K562 (cell line): ENCODE results near the gene NOS1. TPM values are rescaled to one million over a fixed set of nuclear protein-coding genes. Genes with fewer than 3 reads are reported as not detected.
A peak's percentile ranks its signal among the peaks of the same experiment; 100 is the strongest.

ENCODE experiments used
- ATAC-seq: fragments of 200-7000 bp; cut with Tn5 transposase; 3 replicates; pipeline ENCODE4 v1.9.1; 2020; ENCODE audit warnings: moderate library complexity
- BruUV-seq: library from RNA; stranded (reverse); fragments of 400-500 nt; replicated peaks from 2 replicates; lab custom pipeline; 2021; lab: Mats Ljungman, UMichigan
- CTCF ChIA-PET: fragments of 300-600 bp; formaldehyde crosslinking; extraction: SDS; loops from one replicate; lab custom pipeline; 2021; ENCODE audit warnings: low intra/inter-chr PET ratio; lab: Yijun Ruan, JAX
- POLR2A ChIA-PET: fragments of 300-600, 350-650 bp; sonication (Branson Sonifier 250); formaldehyde crosslinking; extraction: SDS; loops from one replicate; lab custom pipeline; 2021; ENCODE audit warnings: antibody characterized with exemption, inconsistent platforms; lab: Yijun Ruan, JAX
- DNase-seq, 4 experiments: peaks; one replicate each; pipeline versions ENCODE4 v3.0.0 to v3.0.0-alpha.2; 2011 to 2018; ENCODE audit warnings: low spot score in 3 of 4, mixed read lengths in 3 of 4; ENCODE audit errors: extremely low read depth in 1 of 4
- FAIRE-seq: peaks from 2 replicates; lab custom pipeline; 2011; peaks lifted over from hg19 to GRCh38; lab: Jason Lieb, UNC
- H2AFZ ChIP-seq: 2 replicates; pipeline ENCODE4 v1.6.0; 2011; ENCODE audit warnings: low read depth, low read length, control low read depth, inconsistent platforms
- H3K27ac ChIP-seq: fragments of 200-600 bp; 3 replicates; pipeline ENCODE4 v1.8.0; 2011; ENCODE audit warnings: low read depth, mild to moderate bottlenecking, control low read depth, inconsistent platforms, low read length, moderate library complexity, mixed read lengths; ENCODE audit errors: extremely low read depth
- H3K27me3 ChIP-seq, 2 experiments: fragments of 300-600 bp in 1 of 2; 2 replicates in 1 of 2; 3 replicates in 1 of 2; pipeline versions ENCODE4 v1.6.0 to v1.8.0; 2011; ENCODE audit warnings: inconsistent platforms in 2 of 2, low read length in 2 of 2, mild to moderate bottlenecking in 1 of 2, mixed read lengths in 1 of 2, moderate library complexity in 1 of 2; ENCODE audit not compliant: control insufficient read depth in 2 of 2, insufficient read depth in 2 of 2
- H3K36me3 ChIP-seq: fragments of 300-600 bp; 3 replicates; pipeline ENCODE4 v1.8.0; 2011; ENCODE audit warnings: mild to moderate bottlenecking, low read length, inconsistent platforms; ENCODE audit not compliant: control insufficient read depth, insufficient read depth
- H3K4me1 ChIP-seq, 2 experiments: fragments of 200-600 bp in 1 of 2; replicated peaks in 1 of 2; 2 replicates in 1 of 2; 3 replicates in 1 of 2; pipeline versions ENCODE4 v1.5.1 to v1.8.0; 2011; ENCODE audit warnings: inconsistent platforms in 2 of 2, low read length in 2 of 2, mild to moderate bottlenecking in 1 of 2, mixed read lengths in 1 of 2, moderate library complexity in 1 of 2; ENCODE audit not compliant: control insufficient read depth in 2 of 2, insufficient read depth in 2 of 2
- H3K4me2 ChIP-seq: 2 replicates; pipeline ENCODE4 v1.6.1; 2011; ENCODE audit warnings: low read length, control low read depth, inconsistent platforms, mixed read lengths; ENCODE audit not compliant: insufficient read depth
- H3K4me3 ChIP-seq: fragments of 200-600 bp; sonication (generic), shearing (Covaris generic); 2 replicates; pipeline ENCODE4 v1.5.1; 2016; ENCODE audit warnings: control low read depth, inconsistent platforms
- H3K79me2 ChIP-seq: fragments of 200-600 bp; 3 replicates; pipeline ENCODE4 v1.8.0; 2011; ENCODE audit warnings: low read length, inconsistent platforms; ENCODE audit not compliant: control insufficient read depth, insufficient read depth
- H3K9ac ChIP-seq, 2 experiments: 2 replicates each; pipeline versions ENCODE4 v1.6.0 to v1.6.1; 2011; ENCODE audit warnings: low read depth in 2 of 2, low read length in 2 of 2, control low read depth in 1 of 2, inconsistent platforms in 1 of 2, mild to moderate bottlenecking in 1 of 2, mixed read lengths in 1 of 2; ENCODE audit not compliant: insufficient read depth in 1 of 2
- H3K9me1 ChIP-seq: one replicate; pipeline ENCODE4 v1.6.0; 2011; ENCODE audit warnings: inconsistent platforms, mild to moderate bottlenecking, low read length, moderate library complexity; ENCODE audit not compliant: control insufficient read depth, insufficient read depth
- H3K9me3 ChIP-seq: replicated peaks from 2 replicates; pipeline ENCODE4 v1.5.1; 2011; ENCODE audit warnings: low read depth, low read length, inconsistent platforms; ENCODE audit not compliant: control insufficient read depth, insufficient read depth
- H4K20me1 ChIP-seq: replicated peaks from 2 replicates; pipeline ENCODE4 v1.6.1; 2011; ENCODE audit warnings: low read length, inconsistent platforms, mixed read lengths; ENCODE audit not compliant: control insufficient read depth, insufficient read depth
- BRD9 ChIP-seq: fragments of 450-650 bp; IDR thresholded peaks from 2 replicates; pipeline ENCODE4 v1.6.1; 2018; ENCODE audit warnings: low read depth; ENCODE audit not compliant: partially characterized antibody
- CBX1 ChIP-seq: sonication (generic); IDR thresholded peaks from 2 replicates; pipeline ENCODE4 v1.6.1; 2016; ENCODE audit warnings: antibody characterized with exemption, low read depth, mild to moderate bottlenecking
- CHD2 ChIP-seq: IDR thresholded peaks from 2 replicates; pipeline ENCODE4 v1.6.1; 2011; ENCODE audit warnings: low read depth, low read length
- CTCF ChIP-seq, 3 experiments: IDR thresholded peaks in 2 of 3; conservative IDR thresholded peaks in 1 of 3; 2 replicates each; pipeline ENCODE4 v1.5.1; 2011 to 2012; ENCODE audit warnings: low read length in 3 of 3, mild to moderate bottlenecking in 3 of 3, control low read depth in 2 of 3, improper control_type of control experiment in 1 of 3, inconsistent platforms in 1 of 3, low read depth in 1 of 3, mixed read lengths in 1 of 3, moderate library complexity in 1 of 3; ENCODE audit not compliant: insufficient read depth in 2 of 3
- GATA2 ChIP-seq: sonication (generic); formaldehyde crosslinking; IDR thresholded peaks from 2 replicates; pipeline ENCODE4 v1.4.0; 2020; ENCODE audit warnings: mild to moderate bottlenecking, missing genetic modification reagents
- HMG20B ChIP-seq: fragments of 250-450 bp; sonication (Bioruptor Pico); IDR thresholded peaks from 2 replicates; pipeline ENCODE4 v1.5.0; 2021; ENCODE audit warnings: mild to moderate bottlenecking
- RFX1 ChIP-seq: fragments of 450-650 bp; IDR thresholded peaks from 2 replicates; pipeline ENCODE4 v1.6.1; 2016; ENCODE audit warnings: mild to moderate bottlenecking, moderate library complexity
- SPI1 ChIP-seq: IDR thresholded peaks from 2 replicates; pipeline ENCODE4 v1.6.1; 2011; ENCODE audit warnings: low read depth, low read length, control low read depth, borderline replicate concordance
- ZNF24 ChIP-seq: fragments of 450-650 bp; IDR thresholded peaks from 2 replicates; pipeline ENCODE4 v1.6.1; 2016
- WGBS: fragments of 100-300 bp; shearing (Covaris generic); methylation state at CpG from one replicate; pipeline ENCODE4 v1.1.6; 2016; ENCODE audit warnings: low coverage, mixed read lengths; ENCODE audit not compliant: insufficient coverage; ENCODE audit errors: missing lambda C conversion rate; 5-methylcytosine and 5-hydroxymethylcytosine counted together
- in situ Hi-C: fragments of 300-500 bp; cut with MboI; formaldehyde crosslinking; loops from 4 replicates; pipeline ENCODE4 v1.15.0; 2018; ENCODE audit warnings: inconsistent platforms, mixed read lengths
- intact Hi-C: fragments of 100-400 bp; cut with micrococcal nuclease; formaldehyde crosslinking; loops from 2 replicates; pipeline ENCODE4 v1.14.2; 2022
- polyA plus RNA-seq, 8 experiments: library from polyadenylated mRNA; depleted of rRNA in 4 of 8; stranded (reverse) in 5 of 8; unstranded in 3 of 8; fragments of >200 nt; fragmentation: Nextera tagmentation in 2 of 8; fragmentation: Illumina TruSeq in 1 of 8; extraction: Ambion mirVana in 2 of 8; extraction: Trizol in 1 of 8; gene quantifications; 2 replicates each; pipeline versions ENCODE4 v1.2.1 to v1.2.3, GENCODE V29; 2011 to 2014; ENCODE audit warnings: inconsistent platforms in 1 of 8, missing spikeins in 1 of 8
- total RNA-seq, 7 experiments: library from RNA; depleted of rRNA in 6 of 7; stranded (reverse); fragments of >200 nt in 6 of 7; fragmentation: Illumina TruSeq in 2 of 7; extraction: Trizol in 2 of 7; gene quantifications; 2 replicates each; pipeline versions ENCODE4 v1.2.1 to v1.2.3, GENCODE V29; 2011 to 2021; ENCODE audit warnings: low replicate concordance in 1 of 7

NOS1 gene
- total and polyA plus RNA-seq, 9 of the 15 experiments (the other 6 are each of a cell fraction or from before 2014, with no cell fraction given), result not detected

- peak in 1 of 3 experiments; percentile 1; a peak in 1 of 6 replicates for TF ChIP-seq CTCF (IDR thresholded peaks at IDR 0.05 in 2 of 3, conservative IDR thresholded peaks at IDR 0.05 in 1 of 3; ENCODE audit: insufficient read depth in 2 of 3, low read depth in 1 of 3, low read length in 3 of 3)
- TF ChIP-seq CHD2, result no peak
- TF ChIP-seq ZNF24, result no peak
- no peak for TF ChIP-seq BRD9
- TF ChIP-seq CBX1, result no peak
- TF ChIP-seq SPI1, result peak; percentile 45; the same call in 1 of the 2 replicates
- no peak for TF ChIP-seq HMG20B (CRISPR knock-in tag)
Observed at GRCh38 chr12:117363953-117364486, 2.6 kb upstream of the NOS1 start (continued).

GRCh38 chr12:117363056-117363662 lies 1.7 kb upstream of the NOS1 start:
- CTCF ChIA-PET, result interaction anchor here (0.7 kb wide), 1 partner anchor 586 kb away, joined by 3 read pairs; no protein-coding TSS in a partner anchor
- 0 out of 2 replicates have a peak, but pooled peaks cover 3% of the 10 kb centered on the region for H4K20me1 ChIP-seq
- no peak overlapping the region for H3K4me3 ChIP-seq
- FAIRE-seq (no peak), DNase-seq (no peak), ATAC-seq (no peak)
- peaks cover 0 to 6% of the 10 kb centered on the region in 2 experiments; a peak in 1 of 5 replicates for H3K4me1 ChIP-seq
- TF ChIP-seq GATA2 (no peak), RFX1 (peak; percentile 57)
- no peak overlapping the region for H2AFZ ChIP-seq
- H3K27ac ChIP-seq, result no peak overlapping the region
- no peaks in the 10 kb centered on the region for H3K9me3 ChIP-seq
- intact Hi-C loops, result loop anchor here (10.0 kb wide), 1 partner anchor 128 kb away; no protein-coding TSS in a partner anchor
- no peaks in the 10 kb centered on the region for H3K79me2 ChIP-seq
- no peak overlapping the region for H3K9ac ChIP-seq
- POLR2A ChIA-PET, result interaction anchor here (0.7 kb wide), 1 partner anchor 12 kb away, joined by 3 read pairs; no protein-coding TSS in a partner anchor
- WGBS, result 0% methylated on average over 10 of the region's 10 CpGs
- no peaks in the 10 kb centered on the region for H3K9me1 ChIP-seq
- H3K36me3 ChIP-seq, result no peaks in the 10 kb centered on the region
- peaks cover 2 to 46% of the 10 kb centered on the region in 2 experiments; a peak in 2 of 5 replicates for H3K27me3 ChIP-seq
- in situ Hi-C loops, result no loop called here
- no peak overlapping the region for H3K4me2 ChIP-seq
- BruUV-seq, result no TSS peak
